ENCODE data around the gene NOG. TPM values are rescaled to one million over a fixed set of nuclear protein-coding genes. Genes with fewer than 3 reads are reported as not detected.

NOG gene
- total and polyA plus RNA-seq, 12 donors: 0.14 to 0.57 (median 0.16) TPM; not detected in 9

DNA sequence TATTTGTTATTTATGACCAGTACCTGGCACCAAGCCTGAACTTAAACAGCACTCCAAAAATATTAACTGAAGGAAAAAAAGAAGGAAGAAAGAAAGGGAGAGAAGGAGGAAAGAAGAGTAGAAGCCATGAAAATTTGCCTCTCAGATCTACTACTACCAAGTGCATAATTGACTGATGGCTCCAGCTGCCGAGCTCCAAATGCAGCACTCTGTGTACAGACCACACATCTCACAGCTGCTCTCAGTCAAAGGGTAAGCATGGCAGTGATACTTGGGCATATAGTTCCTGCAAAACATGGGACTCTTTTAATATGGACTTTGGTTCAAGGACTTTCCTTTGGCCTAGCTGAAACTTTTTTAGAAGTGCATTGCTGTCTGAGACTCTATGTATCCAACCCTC lies 44.0 kb upstream of the NOG start:
- Histone ChIP-seq H3K27ac (no peak overlapping the region), H3K4me3 (no peak overlapping the region)
- no peak for TF ChIP-seq CTCF (IDR thresholded peaks at IDR 0.05)
- TF ChIP-seq POLR2A (IDR thresholded peaks at IDR 0.05): no peak

DNA sequence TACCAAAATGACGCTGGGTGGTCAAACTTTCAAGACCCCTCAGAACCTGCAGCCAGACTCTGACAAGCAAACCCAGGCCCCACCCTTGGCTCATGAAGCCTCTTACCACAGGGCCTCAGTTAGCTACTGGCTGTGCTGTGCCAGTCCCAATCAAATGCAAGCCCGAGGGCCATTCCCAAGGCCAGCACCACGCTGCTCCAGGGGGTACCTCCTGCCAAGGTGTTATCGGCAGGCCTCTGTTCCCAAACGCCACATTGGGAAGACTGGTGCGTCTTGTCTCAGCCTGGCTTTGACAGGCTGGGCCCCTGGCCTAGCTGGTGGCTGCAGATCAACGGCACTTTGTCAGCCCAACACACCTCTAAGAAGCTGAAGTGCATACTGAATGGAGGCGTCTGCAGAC lies 35.8 kb upstream of the NOG start:
- no peak overlapping the region for H3K4me3 ChIP-seq
- no peaks in the 10 kb centered on the region for H3K36me3 ChIP-seq (replicated peaks in 1 of 2)
- no peak for DNase-seq
- no peaks in the 10 kb centered on the region for H3K27me3 ChIP-seq
- TF ChIP-seq CTCF (IDR thresholded peaks at IDR 0.05) (no peak), POLR2A (IDR thresholded peaks at IDR 0.05) (no peak)
- no peaks in the 10 kb centered on the region for H3K9me3 ChIP-seq (replicated peaks in 1 of 3)
- WGBS, 4 donors: 71 to 76% (median 74%) methylated on average over 1 to 8 of the region's 8 CpGs
- H3K27ac ChIP-seq: no peak overlapping the region
- intact Hi-C loops (cut with DNase I): no loop called here
- H3K4me1 ChIP-seq (replicated peaks in 1 of 2): no peaks in the 10 kb centered on the region

More for the DNA sequence above, 44.0 kb upstream of the NOG start:
- no peaks in the 10 kb centered on the region for H3K36me3 ChIP-seq (replicated peaks in 1 of 2)
- no peaks in the 10 kb centered on the region for H3K9me3 ChIP-seq (replicated peaks in 1 of 3)
- H3K4me1 ChIP-seq (replicated peaks in 1 of 2): no peaks in the 10 kb centered on the region
- DNase-seq: no peak
- 40 to 77% (median 68%) methylated on average over 1 of the region's 1 CpG for WGBS, 4 donors
- no peaks in the 10 kb centered on the region for H3K27me3 ChIP-seq
- intact Hi-C loops (cut with DNase I): no loop called here

DNA sequence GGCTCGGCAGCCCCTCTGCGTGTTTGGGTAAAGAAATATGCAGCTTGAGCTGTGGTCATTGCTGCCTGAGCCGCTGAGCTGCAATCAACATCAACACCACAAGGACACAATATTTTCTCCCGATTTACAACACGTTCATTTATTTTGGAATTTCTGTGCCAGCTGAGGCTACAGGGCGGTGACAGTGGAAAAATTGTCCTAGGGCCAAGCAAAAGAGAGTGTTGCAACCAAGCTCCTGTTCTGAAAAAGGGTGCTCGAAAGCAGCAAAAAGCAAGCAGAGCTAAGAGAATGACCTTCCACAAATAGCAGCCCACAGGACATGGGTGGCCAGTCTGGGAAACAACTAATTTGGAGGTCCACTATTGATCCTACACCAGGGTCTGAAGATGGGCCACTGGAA lies 35.4 kb upstream of the NOG start:
- Histone ChIP-seq H3K27ac (no peak overlapping the region), H3K27me3 (no peaks in the 10 kb centered on the region), H3K4me1 (replicated peaks in 1 of 2) (no peaks in the 10 kb centered on the region), H3K4me3 (no peak overlapping the region), H3K9me3 (replicated peaks in 1 of 3) (no peaks in the 10 kb centered on the region), H3K36me3 (replicated peaks in 1 of 2) (no peaks in the 10 kb centered on the region)
- TF ChIP-seq POLR2A (IDR thresholded peaks at IDR 0.05): no peak
- no peak for TF ChIP-seq CTCF (IDR thresholded peaks at IDR 0.05)
- intact Hi-C loops (cut with DNase I): no loop called here
- 63 to 73% (median 67%) methylated on average over 6 to 7 of the region's 7 CpGs for WGBS, 4 donors
- no peak for DNase-seq

DNA sequence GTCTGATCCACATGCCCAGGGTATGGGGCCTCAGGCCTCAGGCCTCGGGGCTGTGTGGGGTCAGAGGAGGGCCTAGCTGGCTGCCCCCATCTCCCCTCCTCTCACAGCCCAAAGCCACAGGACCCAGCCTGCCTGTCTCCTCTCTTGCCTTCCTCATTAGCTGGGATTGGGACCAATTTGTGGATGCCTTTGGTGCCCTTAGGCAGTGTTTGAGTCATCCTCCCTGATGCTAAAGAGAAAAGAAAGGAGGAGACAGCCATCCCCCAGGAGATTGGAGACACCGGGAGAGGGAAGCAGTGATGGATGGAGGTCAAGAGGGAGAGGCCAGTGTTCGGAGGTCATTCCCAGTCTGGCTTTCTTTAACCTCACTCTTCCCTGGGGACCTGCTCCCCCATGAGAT lies 23.3 kb upstream of the NOG start:
- no peak for DNase-seq
- WGBS, 4 donors: 42 to 66% (median 52%) methylated on average over 3 of the region's 3 CpGs

More for the DNA sequence above, 23.3 kb upstream of the NOG start:
- H3K4me1 ChIP-seq (replicated peaks in 1 of 2): no peaks in the 10 kb centered on the region
- intact Hi-C loops (cut with DNase I): no loop called here
- H3K27ac ChIP-seq: no peak overlapping the region
- H3K4me3 ChIP-seq: no peak overlapping the region
- TF ChIP-seq CTCF (IDR thresholded peaks at IDR 0.05) (no peak), POLR2A (IDR thresholded peaks at IDR 0.05) (no peak)
- H3K36me3 ChIP-seq (replicated peaks in 1 of 2): no peaks in the 10 kb centered on the region
- H3K27me3 ChIP-seq: no peaks in the 10 kb centered on the region
- H3K9me3 ChIP-seq (replicated peaks in 1 of 3): no peaks in the 10 kb centered on the region
